ENCODE measurements around the gene XYLT2. TPM values are rescaled to one million over a fixed set of nuclear protein-coding genes. Genes with fewer than 3 reads are reported as not detected.

The XYLT2 gene
- total RNA-seq, 1 experiment from 2014 or later = 26.4 TPM

DNA sequence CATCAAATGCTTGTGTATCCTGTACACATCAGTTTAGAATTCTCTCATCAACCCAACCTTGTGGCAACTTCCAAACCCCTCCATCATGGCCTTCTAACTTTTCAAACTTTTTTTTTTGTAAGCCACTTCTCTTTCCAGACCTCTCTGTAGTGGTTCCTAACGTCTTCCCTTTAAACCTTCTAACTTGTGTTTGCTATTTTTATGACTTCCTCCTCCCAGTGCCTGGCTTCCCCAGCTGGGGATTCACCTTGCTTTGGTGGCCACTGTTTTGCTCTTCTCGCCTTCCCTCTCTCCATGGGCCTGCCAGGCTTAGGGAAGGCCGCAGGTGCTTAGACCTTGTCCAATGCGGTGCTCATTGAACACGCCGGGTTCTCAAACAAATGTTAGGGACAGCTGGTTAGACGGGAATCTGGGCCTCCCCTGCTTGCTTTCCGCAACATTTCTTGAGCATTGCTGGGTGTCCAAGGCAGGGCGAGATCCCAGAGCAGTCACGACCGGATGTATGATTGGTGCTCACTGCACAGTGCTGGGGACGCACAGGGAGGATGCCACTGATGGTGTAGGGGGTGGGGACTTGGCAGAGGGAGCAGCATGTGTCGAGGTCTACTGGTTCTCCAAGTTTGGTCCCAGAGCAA, 1.1 kb upstream of the XYLT2 start:
- peaks cover 0 to 3% of the 10 kb centered on the region in 2 experiments; a peak in 2 of 5 replicates for H3K9me3 Mint-ChIP-seq

More for the DNA sequence above, 1.1 kb upstream of the XYLT2 start:
- Histone ChIP-seq H2BK5ac (ENCODE audit: insufficient read length, low read length) (no peak overlapping the region), H3K4me1 (ENCODE audit: insufficient read depth, low read length) (peaks cover 2% of the 10 kb centered on the region; the same call in 1 of the 2 replicates), H3K4me2 (ENCODE audit: insufficient read depth, insufficient read length, low read length) (peak overlapping the region; percentile 66), H3T11ph (ENCODE audit: low read length) (no peak overlapping the region), H3K23me2 (ENCODE audit: insufficient read length, low read depth, low read length, poor library complexity, severe bottlenecking) (peaks cover 9% of the 10 kb centered on the region), H2BK15ac (ENCODE audit: low read depth, low read length) (no peak overlapping the region), H3K79me1 (ENCODE audit: insufficient read depth, low read depth, low read length, poor library complexity, severe bottlenecking) (no peaks in the 10 kb centered on the region), H3K79me2 (ENCODE audit: insufficient read depth, low read length) (no peaks in the 10 kb centered on the region), H2BK20ac (ENCODE audit: low read depth, low read length, poor library complexity, severe bottlenecking) (no peak overlapping the region), H3K27ac (ENCODE audit: insufficient read length, low read depth, low read length) (no peak overlapping the region), H4K20me1 (ENCODE audit: control insufficient read depth, insufficient read depth, insufficient read length) (no peaks in the 10 kb centered on the region), H2BK120ac (ENCODE audit: low read depth, low read length, poor library complexity, severe bottlenecking) (no peak overlapping the region), H3K23ac (ENCODE audit: insufficient read length, low read depth, low read length) (no peak overlapping the region), H4K91ac (ENCODE audit: insufficient read length, low read depth, low read length) (no peak overlapping the region), H4K5ac (ENCODE audit: insufficient read length, low read depth, low read length) (no peak overlapping the region), H3K9ac (ENCODE audit: extremely low read depth, insufficient read length, low read length) (no peak overlapping the region), H3K9me3 (ENCODE audit: control insufficient read depth, low read depth, low read length) (no peaks in the 10 kb centered on the region), H3K4ac (ENCODE audit: low read depth, low read length) (no peak overlapping the region), H2BK12ac (ENCODE audit: insufficient read length, low read depth, low read length) (no peak overlapping the region), H3K14ac (ENCODE audit: insufficient read depth, low read length) (no peak overlapping the region), H4K8ac (replicated peaks; ENCODE audit: insufficient read length, low read depth, low read length) (no peak overlapping the region), H2AK5ac (ENCODE audit: insufficient read length, low read length) (no peak overlapping the region), H3K56ac (ENCODE audit: insufficient read length, low read depth, low read length) (no peak overlapping the region), H2AFZ (ENCODE audit: low read length) (no peak overlapping the region), H3K27me3 (ENCODE audit: insufficient read depth, low read length) (no peaks in the 10 kb centered on the region; the same call in 1 of the 2 replicates), H3K18ac (ENCODE audit: insufficient read length, low read depth, low read length) (no peak overlapping the region)
- peak; percentile 39 for DNase-seq
- H3K27me3 Mint-ChIP-seq (ENCODE audit: low read depth) = peaks cover 21% of the 10 kb centered on the region
- WGBS (ENCODE audit: extremely low coverage, insufficient read length, low lambda C conversion rate) = no CpG with 5 or more reads among the region's 13 CpGs
- H3K36me3 Mint-ChIP-seq (ENCODE audit: insufficient read depth in 1 of 3, low read depth in 3 of 3) = no peaks in the 10 kb centered on the region; a peak in 1 of 7 replicates
- peaks cover 27 to 30% of the 10 kb centered on the region in 2 experiments for H3K4me1 Mint-ChIP-seq
- peak overlapping the region; percentile 73 to 84 for H3K4me3 Mint-ChIP-seq
- TF ChIP-seq CTCF (conservative IDR thresholded peaks at IDR 0.05) = no peak
- H3K27ac Mint-ChIP-seq = no peak overlapping the region
